H1 (cell line): ENCODE data around the gene TWF2. TPM values are rescaled to one million over a fixed set of nuclear protein-coding genes. Genes with fewer than 3 reads are reported as not detected.

ENCODE experiments used
- FOSL1 ChIP-seq: IDR thresholded peaks from 2 replicates; pipeline ENCODE4 v1.6.1; 2011; ENCODE audit warnings: mild to moderate bottlenecking, low read depth, low read length, moderate library complexity; ENCODE audit not compliant: insufficient read depth
- SP4 ChIP-seq: IDR thresholded peaks from 2 replicates; pipeline ENCODE4 v1.6.1; 2012; ENCODE audit warnings: low read length, inconsistent platforms
- TAF7 ChIP-seq: optimal IDR thresholded peaks from 2 replicates; pipeline ENCODE3; 2011; ENCODE audit warnings: low read depth, mild to moderate bottlenecking, inconsistent platforms, low read length, moderate library complexity, borderline replicate concordance
- polyA plus RNA-seq, 7 experiments: library from polyadenylated mRNA; depleted of rRNA in 3 of 7; stranded (reverse) in 5 of 7; unstranded in 2 of 7; fragments of >200 nt in 5 of 7; fragments of 200-250 nt in 2 of 7; gene quantifications; 1 replicate in 5 of 7; 2 replicates in 1 of 7; 4 replicates in 1 of 7; pipeline versions ENCODE4 v1.2.1 to v1.2.3, GENCODE V29; 2011 to 2013; ENCODE audit warnings: missing spikeins in 2 of 7, mixed read lengths in 2 of 7
- total RNA-seq: library from RNA; stranded (reverse); fragmentation: NEBNext Ultra II Directional; extraction: Animal tissue kit (Norgen Biotek cat#: 25700); gene quantifications from 2 replicates; pipeline ENCODE4 v1.2.1, GENCODE V29; 2021
- TF ChIP-seq, protein P1 (sequence below): fragments of 300-600 bp; sonication (generic); IDR thresholded peaks from 2 replicates; pipeline ENCODE4 v1.7.1; 2012; ENCODE audit warnings: low read length, moderate library complexity, mild to moderate bottlenecking, inconsistent platforms; ENCODE audit not compliant: insufficient replicate concordance

The TWF2 gene
- total and polyA plus RNA-seq, 2 of the 8 experiments (the other 6 are each of a cell fraction or from before 2014, with no cell fraction given), result 65.2 to 90.4 TPM

DNA sequence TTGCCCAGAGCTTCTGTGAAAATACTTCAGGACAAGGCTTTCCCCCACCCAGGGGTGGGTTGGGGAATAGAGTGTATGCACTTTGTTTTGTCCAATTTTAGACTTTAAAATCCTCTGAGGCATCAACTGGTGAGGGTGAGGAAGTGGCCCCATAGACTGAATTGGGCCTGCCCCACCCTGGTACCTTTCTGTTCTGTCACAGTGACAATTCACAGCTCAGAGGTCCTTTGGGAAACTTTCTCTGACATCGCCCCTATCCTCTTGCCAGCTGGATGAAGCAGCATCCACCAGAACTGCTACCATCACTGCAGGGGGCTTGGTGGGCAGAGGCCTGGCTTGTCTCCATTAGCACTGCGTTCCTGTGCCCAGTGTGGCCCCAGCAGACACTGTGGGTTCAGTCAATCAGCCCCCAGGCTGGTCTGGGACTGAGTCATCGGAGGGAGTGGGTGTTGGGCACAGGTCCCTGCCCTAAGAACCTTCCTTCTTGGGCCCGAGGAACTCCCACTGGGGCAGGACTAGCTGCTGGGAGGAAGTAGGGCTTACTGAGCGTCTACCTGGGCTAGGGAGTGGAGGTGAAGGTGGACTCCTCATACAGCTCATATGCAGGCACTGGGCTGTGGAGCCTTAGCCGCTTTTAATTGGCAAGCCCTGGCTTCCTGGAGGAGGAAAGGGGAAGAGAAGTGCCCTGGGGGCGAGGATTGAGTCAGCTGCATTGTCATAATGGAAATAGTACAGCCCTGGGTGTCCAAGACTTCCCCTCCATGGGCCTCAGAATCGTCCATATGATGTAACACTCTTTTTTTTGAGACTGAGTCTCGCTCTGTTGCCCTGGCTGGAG, 5.1 kb upstream of the TWF2 start (continued):
- TF ChIP-seq, protein P1, sequence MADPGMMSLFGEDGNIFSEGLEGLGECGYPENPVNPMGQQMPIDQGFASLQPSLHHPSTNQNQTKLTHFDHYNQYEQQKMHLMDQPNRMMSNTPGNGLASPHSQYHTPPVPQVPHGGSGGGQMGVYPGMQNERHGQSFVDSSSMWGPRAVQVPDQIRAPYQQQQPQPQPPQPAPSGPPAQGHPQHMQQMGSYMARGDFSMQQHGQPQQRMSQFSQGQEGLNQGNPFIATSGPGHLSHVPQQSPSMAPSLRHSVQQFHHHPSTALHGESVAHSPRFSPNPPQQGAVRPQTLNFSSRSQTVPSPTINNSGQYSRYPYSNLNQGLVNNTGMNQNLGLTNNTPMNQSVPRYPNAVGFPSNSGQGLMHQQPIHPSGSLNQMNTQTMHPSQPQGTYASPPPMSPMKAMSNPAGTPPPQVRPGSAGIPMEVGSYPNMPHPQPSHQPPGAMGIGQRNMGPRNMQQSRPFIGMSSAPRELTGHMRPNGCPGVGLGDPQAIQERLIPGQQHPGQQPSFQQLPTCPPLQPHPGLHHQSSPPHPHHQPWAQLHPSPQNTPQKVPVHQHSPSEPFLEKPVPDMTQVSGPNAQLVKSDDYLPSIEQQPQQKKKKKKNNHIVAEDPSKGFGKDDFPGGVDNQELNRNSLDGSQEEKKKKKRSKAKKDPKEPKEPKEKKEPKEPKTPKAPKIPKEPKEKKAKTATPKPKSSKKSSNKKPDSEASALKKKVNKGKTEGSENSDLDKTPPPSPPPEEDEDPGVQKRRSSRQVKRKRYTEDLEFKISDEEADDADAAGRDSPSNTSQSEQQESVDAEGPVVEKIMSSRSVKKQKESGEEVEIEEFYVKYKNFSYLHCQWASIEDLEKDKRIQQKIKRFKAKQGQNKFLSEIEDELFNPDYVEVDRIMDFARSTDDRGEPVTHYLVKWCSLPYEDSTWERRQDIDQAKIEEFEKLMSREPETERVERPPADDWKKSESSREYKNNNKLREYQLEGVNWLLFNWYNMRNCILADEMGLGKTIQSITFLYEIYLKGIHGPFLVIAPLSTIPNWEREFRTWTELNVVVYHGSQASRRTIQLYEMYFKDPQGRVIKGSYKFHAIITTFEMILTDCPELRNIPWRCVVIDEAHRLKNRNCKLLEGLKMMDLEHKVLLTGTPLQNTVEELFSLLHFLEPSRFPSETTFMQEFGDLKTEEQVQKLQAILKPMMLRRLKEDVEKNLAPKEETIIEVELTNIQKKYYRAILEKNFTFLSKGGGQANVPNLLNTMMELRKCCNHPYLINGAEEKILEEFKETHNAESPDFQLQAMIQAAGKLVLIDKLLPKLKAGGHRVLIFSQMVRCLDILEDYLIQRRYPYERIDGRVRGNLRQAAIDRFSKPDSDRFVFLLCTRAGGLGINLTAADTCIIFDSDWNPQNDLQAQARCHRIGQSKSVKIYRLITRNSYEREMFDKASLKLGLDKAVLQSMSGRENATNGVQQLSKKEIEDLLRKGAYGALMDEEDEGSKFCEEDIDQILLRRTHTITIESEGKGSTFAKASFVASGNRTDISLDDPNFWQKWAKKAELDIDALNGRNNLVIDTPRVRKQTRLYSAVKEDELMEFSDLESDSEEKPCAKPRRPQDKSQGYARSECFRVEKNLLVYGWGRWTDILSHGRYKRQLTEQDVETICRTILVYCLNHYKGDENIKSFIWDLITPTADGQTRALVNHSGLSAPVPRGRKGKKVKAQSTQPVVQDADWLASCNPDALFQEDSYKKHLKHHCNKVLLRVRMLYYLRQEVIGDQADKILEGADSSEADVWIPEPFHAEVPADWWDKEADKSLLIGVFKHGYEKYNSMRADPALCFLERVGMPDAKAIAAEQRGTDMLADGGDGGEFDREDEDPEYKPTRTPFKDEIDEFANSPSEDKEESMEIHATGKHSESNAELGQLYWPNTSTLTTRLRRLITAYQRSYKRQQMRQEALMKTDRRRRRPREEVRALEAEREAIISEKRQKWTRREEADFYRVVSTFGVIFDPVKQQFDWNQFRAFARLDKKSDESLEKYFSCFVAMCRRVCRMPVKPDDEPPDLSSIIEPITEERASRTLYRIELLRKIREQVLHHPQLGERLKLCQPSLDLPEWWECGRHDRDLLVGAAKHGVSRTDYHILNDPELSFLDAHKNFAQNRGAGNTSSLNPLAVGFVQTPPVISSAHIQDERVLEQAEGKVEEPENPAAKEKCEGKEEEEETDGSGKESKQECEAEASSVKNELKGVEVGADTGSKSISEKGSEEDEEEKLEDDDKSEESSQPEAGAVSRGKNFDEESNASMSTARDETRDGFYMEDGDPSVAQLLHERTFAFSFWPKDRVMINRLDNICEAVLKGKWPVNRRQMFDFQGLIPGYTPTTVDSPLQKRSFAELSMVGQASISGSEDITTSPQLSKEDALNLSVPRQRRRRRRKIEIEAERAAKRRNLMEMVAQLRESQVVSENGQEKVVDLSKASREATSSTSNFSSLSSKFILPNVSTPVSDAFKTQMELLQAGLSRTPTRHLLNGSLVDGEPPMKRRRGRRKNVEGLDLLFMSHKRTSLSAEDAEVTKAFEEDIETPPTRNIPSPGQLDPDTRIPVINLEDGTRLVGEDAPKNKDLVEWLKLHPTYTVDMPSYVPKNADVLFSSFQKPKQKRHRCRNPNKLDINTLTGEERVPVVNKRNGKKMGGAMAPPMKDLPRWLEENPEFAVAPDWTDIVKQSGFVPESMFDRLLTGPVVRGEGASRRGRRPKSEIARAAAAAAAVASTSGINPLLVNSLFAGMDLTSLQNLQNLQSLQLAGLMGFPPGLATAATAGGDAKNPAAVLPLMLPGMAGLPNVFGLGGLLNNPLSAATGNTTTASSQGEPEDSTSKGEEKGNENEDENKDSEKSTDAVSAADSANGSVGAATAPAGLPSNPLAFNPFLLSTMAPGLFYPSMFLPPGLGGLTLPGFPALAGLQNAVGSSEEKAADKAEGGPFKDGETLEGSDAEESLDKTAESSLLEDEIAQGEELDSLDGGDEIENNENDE, result no peak
- TF ChIP-seq FOSL1, result no peak
- TF ChIP-seq SP4, result no peak
- TF ChIP-seq TAF7, result no peak
